Neural cell (in vitro differentiated cells): ENCODE data around the gene F7.
"Not testable (repeated sequence)": the region's sequence is repeated elsewhere in the genome, so short reads cannot be mapped to it uniquely, and the experiment has no call there.

Source experiments
- EZH2 ChIP-seq: fragments of 200-600, 300-800 bp; shearing (Covaris generic), sonication (generic); IDR thresholded peaks from 2 replicates; pipeline ENCODE4 v1.6.1; 2014; ENCODE audit warnings: antibody characterized with exemption, low read length, borderline replicate concordance, mild to moderate bottlenecking; ENCODE audit not compliant: insufficient read depth, poor library complexity, severe bottlenecking
- MXI1 ChIP-seq: fragments of 450-650 bp; conservative IDR thresholded peaks from 2 replicates; pipeline ENCODE4 v1.6.1; 2014; ENCODE audit warnings: antibody characterized with exemption, mild to moderate bottlenecking; ENCODE audit not compliant: poor library complexity, severe bottlenecking
- POLR2AphosphoS5 ChIP-seq: IDR thresholded peaks from 2 replicates; pipeline ENCODE4 v1.6.1; 2012
- SMC3 ChIP-seq: fragments of 450-650 bp; conservative IDR thresholded peaks from 2 replicates; pipeline ENCODE4 v1.6.1; 2014; ENCODE audit warnings: antibody characterized with exemption, mild to moderate bottlenecking, moderate library complexity; ENCODE audit not compliant: poor library complexity
- TAF1 ChIP-seq: IDR thresholded peaks from 2 replicates; pipeline ENCODE4 v1.6.1; 2012; ENCODE audit warnings: low read depth
- TF ChIP-seq, protein P1 (sequence below): IDR thresholded peaks from 2 replicates; pipeline ENCODE4 v1.6.1; 2012; ENCODE audit warnings: borderline replicate concordance
- TF ChIP-seq, protein P2 (sequence below): fragments of 450-650 bp; IDR thresholded peaks from 2 replicates; pipeline ENCODE4 v1.5.1; 2014; ENCODE audit warnings: antibody characterized with exemption, mild to moderate bottlenecking, moderate library complexity; ENCODE audit not compliant: poor library complexity, severe bottlenecking

- TF ChIP-seq, protein P1, sequence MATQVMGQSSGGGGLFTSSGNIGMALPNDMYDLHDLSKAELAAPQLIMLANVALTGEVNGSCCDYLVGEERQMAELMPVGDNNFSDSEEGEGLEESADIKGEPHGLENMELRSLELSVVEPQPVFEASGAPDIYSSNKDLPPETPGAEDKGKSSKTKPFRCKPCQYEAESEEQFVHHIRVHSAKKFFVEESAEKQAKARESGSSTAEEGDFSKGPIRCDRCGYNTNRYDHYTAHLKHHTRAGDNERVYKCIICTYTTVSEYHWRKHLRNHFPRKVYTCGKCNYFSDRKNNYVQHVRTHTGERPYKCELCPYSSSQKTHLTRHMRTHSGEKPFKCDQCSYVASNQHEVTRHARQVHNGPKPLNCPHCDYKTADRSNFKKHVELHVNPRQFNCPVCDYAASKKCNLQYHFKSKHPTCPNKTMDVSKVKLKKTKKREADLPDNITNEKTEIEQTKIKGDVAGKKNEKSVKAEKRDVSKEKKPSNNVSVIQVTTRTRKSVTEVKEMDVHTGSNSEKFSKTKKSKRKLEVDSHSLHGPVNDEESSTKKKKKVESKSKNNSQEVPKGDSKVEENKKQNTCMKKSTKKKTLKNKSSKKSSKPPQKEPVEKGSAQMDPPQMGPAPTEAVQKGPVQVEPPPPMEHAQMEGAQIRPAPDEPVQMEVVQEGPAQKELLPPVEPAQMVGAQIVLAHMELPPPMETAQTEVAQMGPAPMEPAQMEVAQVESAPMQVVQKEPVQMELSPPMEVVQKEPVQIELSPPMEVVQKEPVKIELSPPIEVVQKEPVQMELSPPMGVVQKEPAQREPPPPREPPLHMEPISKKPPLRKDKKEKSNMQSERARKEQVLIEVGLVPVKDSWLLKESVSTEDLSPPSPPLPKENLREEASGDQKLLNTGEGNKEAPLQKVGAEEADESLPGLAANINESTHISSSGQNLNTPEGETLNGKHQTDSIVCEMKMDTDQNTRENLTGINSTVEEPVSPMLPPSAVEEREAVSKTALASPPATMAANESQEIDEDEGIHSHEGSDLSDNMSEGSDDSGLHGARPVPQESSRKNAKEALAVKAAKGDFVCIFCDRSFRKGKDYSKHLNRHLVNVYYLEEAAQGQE, result not testable (repeated sequence)
- TF ChIP-seq, protein P2, sequence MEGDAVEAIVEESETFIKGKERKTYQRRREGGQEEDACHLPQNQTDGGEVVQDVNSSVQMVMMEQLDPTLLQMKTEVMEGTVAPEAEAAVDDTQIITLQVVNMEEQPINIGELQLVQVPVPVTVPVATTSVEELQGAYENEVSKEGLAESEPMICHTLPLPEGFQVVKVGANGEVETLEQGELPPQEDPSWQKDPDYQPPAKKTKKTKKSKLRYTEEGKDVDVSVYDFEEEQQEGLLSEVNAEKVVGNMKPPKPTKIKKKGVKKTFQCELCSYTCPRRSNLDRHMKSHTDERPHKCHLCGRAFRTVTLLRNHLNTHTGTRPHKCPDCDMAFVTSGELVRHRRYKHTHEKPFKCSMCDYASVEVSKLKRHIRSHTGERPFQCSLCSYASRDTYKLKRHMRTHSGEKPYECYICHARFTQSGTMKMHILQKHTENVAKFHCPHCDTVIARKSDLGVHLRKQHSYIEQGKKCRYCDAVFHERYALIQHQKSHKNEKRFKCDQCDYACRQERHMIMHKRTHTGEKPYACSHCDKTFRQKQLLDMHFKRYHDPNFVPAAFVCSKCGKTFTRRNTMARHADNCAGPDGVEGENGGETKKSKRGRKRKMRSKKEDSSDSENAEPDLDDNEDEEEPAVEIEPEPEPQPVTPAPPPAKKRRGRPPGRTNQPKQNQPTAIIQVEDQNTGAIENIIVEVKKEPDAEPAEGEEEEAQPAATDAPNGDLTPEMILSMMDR, result not testable (repeated sequence)
- TF ChIP-seq POLR2AphosphoS5, EZH2, MXI1, TAF1, SMC3: not testable (repeated sequence)
Measured at GRCh38 chr13:113112475-113112874, 6.9 kb downstream of the F7 start.
